Measurements from ENCODE around the gene FAM83E.
A peak's percentile ranks its signal among the peaks of the same experiment; 100 is the strongest.

Gene FAM83E

GRCh38 chr19:48616041-48616436 lies 1.2 kb upstream of the FAM83E start:
- Histone ChIP-seq H3K9me3 (ENCODE audit: insufficient read depth, low read depth, low read length) (no peaks in the 10 kb centered on the region), H4K20me1 (ENCODE audit: insufficient read depth, low read length, poor library complexity, severe bottlenecking) (peaks cover 44% of the 10 kb centered on the region), H3K9me2 (replicated peaks; ENCODE audit: low read depth, low read length) (no peaks in the 10 kb centered on the region), H3K4me1 (ENCODE audit: insufficient read depth, low read length, poor library complexity, severe bottlenecking) (peaks cover 27% of the 10 kb centered on the region), H2AFZ (ENCODE audit: low read length) (no peak overlapping the region), H3K4me3 (ENCODE audit: low read length, poor library complexity, severe bottlenecking) (peak overlapping the region; percentile 100), H3K4me2 (ENCODE audit: low read depth, low read length, poor library complexity, severe bottlenecking) (peak overlapping the region; percentile 98), H3K9ac (ENCODE audit: low read depth, low read length, poor library complexity, severe bottlenecking) (peak overlapping the region; percentile 100), H3K36me3 (ENCODE audit: insufficient read depth, low read length) (peaks cover 36% of the 10 kb centered on the region; the same call in 1 of the 2 replicates), H3K79me2 (ENCODE audit: insufficient read depth, low read length) (peaks cover 54% of the 10 kb centered on the region), H3K27me3 (ENCODE audit: insufficient read depth, low read length, poor library complexity, severe bottlenecking) (peaks cover 8% of the 10 kb centered on the region), H3F3A (ENCODE audit: low read depth) (no peaks in the 10 kb centered on the region)
- TF ChIP-seq EZH2phosphoT487 (IDR thresholded peaks at IDR 0.05; ENCODE audit: borderline replicate concordance): no peak
- TF ChIP-seq, protein P1, sequence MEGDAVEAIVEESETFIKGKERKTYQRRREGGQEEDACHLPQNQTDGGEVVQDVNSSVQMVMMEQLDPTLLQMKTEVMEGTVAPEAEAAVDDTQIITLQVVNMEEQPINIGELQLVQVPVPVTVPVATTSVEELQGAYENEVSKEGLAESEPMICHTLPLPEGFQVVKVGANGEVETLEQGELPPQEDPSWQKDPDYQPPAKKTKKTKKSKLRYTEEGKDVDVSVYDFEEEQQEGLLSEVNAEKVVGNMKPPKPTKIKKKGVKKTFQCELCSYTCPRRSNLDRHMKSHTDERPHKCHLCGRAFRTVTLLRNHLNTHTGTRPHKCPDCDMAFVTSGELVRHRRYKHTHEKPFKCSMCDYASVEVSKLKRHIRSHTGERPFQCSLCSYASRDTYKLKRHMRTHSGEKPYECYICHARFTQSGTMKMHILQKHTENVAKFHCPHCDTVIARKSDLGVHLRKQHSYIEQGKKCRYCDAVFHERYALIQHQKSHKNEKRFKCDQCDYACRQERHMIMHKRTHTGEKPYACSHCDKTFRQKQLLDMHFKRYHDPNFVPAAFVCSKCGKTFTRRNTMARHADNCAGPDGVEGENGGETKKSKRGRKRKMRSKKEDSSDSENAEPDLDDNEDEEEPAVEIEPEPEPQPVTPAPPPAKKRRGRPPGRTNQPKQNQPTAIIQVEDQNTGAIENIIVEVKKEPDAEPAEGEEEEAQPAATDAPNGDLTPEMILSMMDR (conservative IDR thresholded peaks at IDR 0.05; ENCODE audit: low read length): no peak

GRCh38 chr19:48615231-48616040 lies 560 bp upstream of the FAM83E start:
- Histone ChIP-seq H3K27me3 (ENCODE audit: insufficient read depth, low read length, poor library complexity, severe bottlenecking) (peaks cover 8% of the 10 kb centered on the region), H3F3A (ENCODE audit: low read depth) (no peaks in the 10 kb centered on the region), H3K79me2 (ENCODE audit: insufficient read depth, low read length) (peaks cover 52% of the 10 kb centered on the region), H3K4me1 (ENCODE audit: insufficient read depth, low read length, poor library complexity, severe bottlenecking) (peaks cover 27% of the 10 kb centered on the region), H4K20me1 (ENCODE audit: insufficient read depth, low read length, poor library complexity, severe bottlenecking) (peaks cover 44% of the 10 kb centered on the region), H3K4me3 (ENCODE audit: low read length, poor library complexity, severe bottlenecking) (peak overlapping the region; percentile 100), H2AFZ (ENCODE audit: low read length) (no peak overlapping the region), H3K36me3 (ENCODE audit: insufficient read depth, low read length) (peaks cover 36% of the 10 kb centered on the region; the same call in 1 of the 2 replicates), H3K4me2 (ENCODE audit: low read depth, low read length, poor library complexity, severe bottlenecking) (peak overlapping the region; percentile 98), H3K9me2 (replicated peaks; ENCODE audit: low read depth, low read length) (no peaks in the 10 kb centered on the region), H3K9me3 (ENCODE audit: insufficient read depth, low read depth, low read length) (no peaks in the 10 kb centered on the region), H3K9ac (ENCODE audit: low read depth, low read length, poor library complexity, severe bottlenecking) (no peak overlapping the region)
- TF ChIP-seq, protein P1 (conservative IDR thresholded peaks at IDR 0.05; ENCODE audit: low read length): no peak
- TF ChIP-seq EZH2phosphoT487 (IDR thresholded peaks at IDR 0.05; ENCODE audit: borderline replicate concordance): no peak

- H3K9me3 ChIP-seq (ENCODE audit: insufficient read depth, low read depth, low read length): no peaks in the 10 kb centered on the region
- H3K27me3 ChIP-seq (ENCODE audit: insufficient read depth, low read length, poor library complexity, severe bottlenecking): peaks cover 7% of the 10 kb centered on the region
- H3K4me2 ChIP-seq (ENCODE audit: low read depth, low read length, poor library complexity, severe bottlenecking): no peak overlapping the region
- H4K20me1 ChIP-seq (ENCODE audit: insufficient read depth, low read length, poor library complexity, severe bottlenecking): peaks cover 44% of the 10 kb centered on the region
- H3K4me3 ChIP-seq (ENCODE audit: low read length, poor library complexity, severe bottlenecking): no peak overlapping the region
- H3F3A ChIP-seq (ENCODE audit: low read depth): no peaks in the 10 kb centered on the region
- peaks cover 36% of the 10 kb centered on the region; the same call in 1 of the 2 replicates for H3K36me3 ChIP-seq (ENCODE audit: insufficient read depth, low read length)
- peaks cover 42% of the 10 kb centered on the region for H3K79me2 ChIP-seq (ENCODE audit: insufficient read depth, low read length)
- no peaks in the 10 kb centered on the region for H3K9me2 ChIP-seq (replicated peaks; ENCODE audit: low read depth, low read length)
- H3K9ac ChIP-seq (ENCODE audit: low read depth, low read length, poor library complexity, severe bottlenecking): no peak overlapping the region
- TF ChIP-seq, protein P1 (conservative IDR thresholded peaks at IDR 0.05; ENCODE audit: low read length): no peak
- no peak for TF ChIP-seq EZH2phosphoT487 (IDR thresholded peaks at IDR 0.05; ENCODE audit: borderline replicate concordance)
- peaks cover 19% of the 10 kb centered on the region for H3K4me1 ChIP-seq (ENCODE audit: insufficient read depth, low read length, poor library complexity, severe bottlenecking)
- H2AFZ ChIP-seq (ENCODE audit: low read length): no peak overlapping the region
Observed at GRCh38 chr19:48613852-48614435, 932 bp downstream of the FAM83E start.
